Tibial nerve (tissue), 4 donors: ENCODE data around the gene PIK3C2B. TPM values are rescaled to one million over a fixed set of nuclear protein-coding genes. Genes with fewer than 3 reads are reported as not detected.
"Not testable (repeated sequence)": the region's sequence is repeated elsewhere in the genome, so short reads cannot be mapped to it uniquely, and the experiment has no call there.

Experiments used
- DNase-seq, 2 donors: peaks; one replicate each; pipeline ENCODE4 v3.0.0-alpha.2; 2019; ENCODE audit warnings: low spot score in 2 of 2
- H3K27ac ChIP-seq, 4 donors: fragments of 200-600 bp; sonication (generic) in 3 of 4; one replicate each; pipeline ENCODE4 v1.5.1; 2017 to 2019; ENCODE audit warnings: mild to moderate bottlenecking in 1 of 4
- H3K27me3 ChIP-seq, 2 donors: fragments of 200-600 bp; sonication (generic) in 1 of 2; one replicate each; pipeline versions ENCODE4 v1.5.1 to v1.6.0; 2017 to 2019
- H3K36me3 ChIP-seq, 3 donors: fragments of 200-600 bp; sonication (generic); one replicate each; pipeline ENCODE4 v1.5.1; 2018 to 2019
- H3K4me1 ChIP-seq, 4 donors: fragments of 200-600 bp; sonication (generic) in 3 of 4; one replicate each; pipeline ENCODE4 v1.5.1; 2017 to 2019
- H3K4me3 ChIP-seq, 4 donors: fragments of 200-600 bp; sonication (generic) in 3 of 4; one replicate each; pipeline ENCODE4 v1.5.1; 2017 to 2019; ENCODE audit warnings: mild to moderate bottlenecking in 1 of 4, moderate library complexity in 1 of 4
- H3K9me3 ChIP-seq, 4 donors: fragments of 200-600 bp; sonication (generic) in 3 of 4; one replicate each; pipeline ENCODE4 v1.5.1; 2017 to 2019
- EP300 ChIP-seq, 2 donors: sonication (generic); formaldehyde crosslinking; IDR thresholded peaks; one replicate each; pipeline ENCODE4 v1.6.1; 2017; ENCODE audit warnings: antibody characterized with exemption in 2 of 2, mild to moderate bottlenecking in 1 of 2
- POLR2A ChIP-seq, 2 donors: fragments of 450-650 bp; IDR thresholded peaks; one replicate each; pipeline ENCODE4 v1.6.1; 2017; ENCODE audit warnings: antibody characterized with exemption in 2 of 2, mild to moderate bottlenecking in 2 of 2, moderate library complexity in 2 of 2
- WGBS, 2 donors: methylation state at CpG; one replicate each; pipeline ENCODE4 v1.1.5; 2018; 5-methylcytosine and 5-hydroxymethylcytosine counted together
- total RNA-seq, 4 donors: library from RNA; depleted of rRNA; stranded (reverse); fragments of >200 nt; gene quantifications; one replicate each; pipeline ENCODE4 v1.1.0, GENCODE V29; 2016
- TF ChIP-seq, protein P1 (sequence below), 5 experiments: fragments of 200-600 bp in 3 of 5; fragments of 450-650 bp in 2 of 5; sonication (generic) in 3 of 5; IDR thresholded peaks; one replicate each; pipeline ENCODE4 v1.5.1; 2016 to 2019; ENCODE audit warnings: antibody characterized with exemption in 5 of 5, mild to moderate bottlenecking in 3 of 5, moderate library complexity in 2 of 5

The PIK3C2B gene
- total RNA-seq, 4 donors from 2014 or later: 18.0 to 67.2 (median 32.5) TPM

DNA sequence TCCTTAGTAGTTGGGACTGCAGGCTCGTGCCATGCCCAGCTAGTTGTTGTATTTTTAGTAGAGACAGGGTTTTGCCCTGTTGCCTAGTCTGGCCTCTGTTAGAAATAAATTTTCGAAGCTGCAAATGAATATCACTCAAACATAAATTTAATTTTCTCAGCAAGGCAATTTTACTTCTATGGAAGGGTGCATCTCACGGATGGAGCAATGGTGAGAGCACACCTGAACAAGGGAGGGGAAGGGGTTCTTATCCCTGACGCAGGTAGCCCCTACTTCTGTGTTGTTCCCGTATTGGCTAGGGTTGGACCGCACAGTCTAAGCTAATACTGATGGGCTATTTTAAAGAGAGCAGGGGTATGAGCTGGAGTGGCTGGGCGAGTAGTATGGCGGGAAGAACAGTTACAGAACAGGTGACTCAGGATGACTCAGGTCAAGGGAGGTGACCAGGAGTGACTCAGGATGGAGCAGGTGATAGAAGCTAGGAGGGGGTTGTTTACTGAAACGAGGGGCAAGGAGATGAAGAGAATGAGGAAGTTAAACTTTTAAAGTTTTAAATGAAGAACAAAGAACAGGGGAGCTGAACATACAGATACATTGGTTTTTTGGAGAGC, 29.1 kb upstream of the PIK3C2B start:
- Histone ChIP-seq H3K27ac (no peak overlapping the region), H3K9me3 (no peaks in the 10 kb centered on the region), H3K27me3 (no peaks in the 10 kb centered on the region), H3K4me1 (peaks cover 0 to 23% (median 9%) of the 10 kb centered on the region in 4 donors), H3K36me3 (peaks cover 0 to 56% (median 21%) of the 10 kb centered on the region in 3 donors), H3K4me3 (no peak overlapping the region)
- DNase-seq: no peak
- WGBS, 2 donors: 95% methylated on average over 9 of the region's 9 CpGs
- TF ChIP-seq EP300 (IDR thresholded peaks at IDR 0.05) (no peak), POLR2A (IDR thresholded peaks at IDR 0.05) (no peak)
- TF ChIP-seq, protein P1, sequence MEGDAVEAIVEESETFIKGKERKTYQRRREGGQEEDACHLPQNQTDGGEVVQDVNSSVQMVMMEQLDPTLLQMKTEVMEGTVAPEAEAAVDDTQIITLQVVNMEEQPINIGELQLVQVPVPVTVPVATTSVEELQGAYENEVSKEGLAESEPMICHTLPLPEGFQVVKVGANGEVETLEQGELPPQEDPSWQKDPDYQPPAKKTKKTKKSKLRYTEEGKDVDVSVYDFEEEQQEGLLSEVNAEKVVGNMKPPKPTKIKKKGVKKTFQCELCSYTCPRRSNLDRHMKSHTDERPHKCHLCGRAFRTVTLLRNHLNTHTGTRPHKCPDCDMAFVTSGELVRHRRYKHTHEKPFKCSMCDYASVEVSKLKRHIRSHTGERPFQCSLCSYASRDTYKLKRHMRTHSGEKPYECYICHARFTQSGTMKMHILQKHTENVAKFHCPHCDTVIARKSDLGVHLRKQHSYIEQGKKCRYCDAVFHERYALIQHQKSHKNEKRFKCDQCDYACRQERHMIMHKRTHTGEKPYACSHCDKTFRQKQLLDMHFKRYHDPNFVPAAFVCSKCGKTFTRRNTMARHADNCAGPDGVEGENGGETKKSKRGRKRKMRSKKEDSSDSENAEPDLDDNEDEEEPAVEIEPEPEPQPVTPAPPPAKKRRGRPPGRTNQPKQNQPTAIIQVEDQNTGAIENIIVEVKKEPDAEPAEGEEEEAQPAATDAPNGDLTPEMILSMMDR (IDR thresholded peaks at IDR 0.05): no peak

DNA sequence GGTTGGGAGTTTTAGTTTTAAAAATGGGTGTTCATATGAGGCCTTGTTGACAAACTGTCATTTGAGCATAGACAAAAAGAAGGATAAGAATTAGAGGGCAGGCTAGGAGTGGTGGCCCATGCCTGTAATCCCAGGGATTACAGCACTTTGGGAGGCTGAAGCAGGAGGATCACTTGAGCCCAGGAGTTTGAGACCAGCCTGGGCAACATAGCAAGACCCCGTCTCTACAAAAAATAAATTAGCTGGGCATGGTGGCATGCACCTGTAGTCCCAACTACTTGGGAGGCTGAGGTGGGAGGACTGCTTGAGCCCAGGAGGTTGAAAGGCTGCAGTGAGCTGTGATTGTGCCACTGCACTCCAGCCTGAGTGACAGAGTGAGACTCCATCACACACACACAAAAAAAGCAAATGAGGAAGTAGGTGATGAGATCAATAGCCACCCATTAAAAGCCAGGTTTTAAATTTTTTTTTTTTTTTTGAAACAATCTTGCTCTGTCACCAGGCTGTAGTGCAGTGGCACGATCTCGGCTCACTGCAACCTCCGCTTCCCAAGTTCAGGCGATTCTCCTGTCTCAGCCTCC, 27.4 kb upstream of the PIK3C2B start:
- peaks cover 0 to 40% (median 21%) of the 10 kb centered on the region in 4 donors for H3K4me1 ChIP-seq
- H3K4me3 ChIP-seq, H3K9me3 ChIP-seq, DNase-seq, H3K27me3 ChIP-seq: not testable (repeated sequence)
- WGBS, 2 donors: 78 to 88% methylated on average over 5 of the region's 5 CpGs
- H3K27ac ChIP-seq: peak overlapping the region in 2 of 4 donors; percentile 29 to 31
- peaks cover 0 to 48% (median 19%) of the 10 kb centered on the region in 3 donors for H3K36me3 ChIP-seq

DNA sequence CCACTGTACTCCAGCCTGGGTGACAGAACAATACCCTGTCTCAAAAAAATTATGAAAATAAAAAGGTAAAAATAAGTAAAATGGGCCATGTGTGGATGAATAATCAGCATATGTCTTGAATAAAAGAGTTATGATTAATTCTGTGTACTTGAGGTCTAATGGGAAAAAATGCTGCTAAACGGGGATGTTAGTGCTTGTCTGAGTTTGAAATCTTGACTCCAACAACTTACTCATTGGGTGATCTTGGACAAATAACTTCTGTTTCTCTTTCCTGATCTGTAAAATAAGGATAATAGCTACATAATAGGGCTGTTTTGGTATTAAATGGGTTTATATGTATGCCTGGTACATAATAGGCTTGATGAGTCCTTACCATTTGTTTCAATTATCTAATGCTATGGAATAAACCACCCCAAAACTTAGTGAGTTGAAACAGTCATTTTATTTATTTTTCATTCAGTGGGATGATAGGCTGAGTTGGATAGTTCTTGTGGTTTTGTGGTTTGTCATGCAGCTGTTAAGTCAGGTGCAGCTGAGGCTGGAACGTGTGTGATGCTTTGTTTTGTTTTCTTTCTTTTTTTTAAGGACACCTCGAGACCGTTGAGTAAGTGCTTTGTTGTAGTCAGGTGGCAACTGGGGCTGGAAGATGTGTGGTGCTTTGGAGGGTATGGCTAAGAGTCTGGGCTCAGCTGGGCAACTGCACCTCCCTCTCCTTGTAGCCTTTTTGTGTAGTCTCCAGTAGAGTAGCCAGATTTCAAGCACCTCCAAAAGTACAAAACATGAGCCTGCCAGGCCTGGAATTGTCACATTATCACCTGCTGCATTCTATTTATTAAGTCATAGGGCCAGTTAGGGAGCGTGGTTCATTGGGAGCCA, 26.5 kb upstream of the PIK3C2B start:
- no peak for DNase-seq
- Histone ChIP-seq H3K9me3 (no peaks in the 10 kb centered on the region), H3K4me1 (peaks cover 0 to 42% (median 22%) of the 10 kb centered on the region in 4 donors), H3K27me3 (no peaks in the 10 kb centered on the region), H3K4me3 (no peak overlapping the region), H3K27ac (peak overlapping the region in 1 of 4 donors; percentile 36), H3K36me3 (peaks cover 0 to 39% (median 9%) of the 10 kb centered on the region in 3 donors)
- TF ChIP-seq, protein P1 (IDR thresholded peaks at IDR 0.05): no peak
- TF ChIP-seq EP300 (IDR thresholded peaks at IDR 0.05): no peak
- TF ChIP-seq POLR2A (IDR thresholded peaks at IDR 0.05): no peak
- WGBS, 2 donors: 57 to 62% methylated on average over 5 of the region's 5 CpGs

DNA sequence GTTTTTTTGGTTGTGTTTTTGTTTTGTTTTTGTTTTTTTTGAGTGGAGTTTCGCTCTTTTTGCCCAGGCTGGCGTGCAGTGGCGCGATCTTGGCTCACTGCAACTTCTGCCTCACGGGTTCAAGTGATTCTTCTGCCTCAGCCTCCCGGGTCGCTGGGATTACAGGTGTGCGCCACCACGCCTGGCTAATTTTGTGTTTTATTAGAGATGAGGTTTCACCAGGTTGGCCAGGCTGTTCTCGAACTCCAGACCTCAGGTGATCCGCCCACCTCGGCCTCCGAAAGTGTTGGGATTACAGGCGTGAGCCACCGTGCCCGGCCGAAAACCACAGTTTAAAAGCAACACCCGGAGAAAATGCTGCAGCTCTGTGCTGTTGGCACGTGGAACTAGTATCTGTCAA, 22.8 kb upstream of the PIK3C2B start:
- 94 to 96% methylated on average over 19 of the region's 19 CpGs for WGBS, 2 donors
- H3K27me3 ChIP-seq, DNase-seq, H3K9me3 ChIP-seq: not testable (repeated sequence)
- Histone ChIP-seq H3K27ac (peak overlapping the region in 2 of 4 donors; percentile 89 to 99), H3K4me3 (peak overlapping the region; percentile 60 to 97 (median 78)), H3K4me1 (peaks cover 0 to 47% (median 22%) of the 10 kb centered on the region in 4 donors), H3K36me3 (peaks cover 0 to 12% (median 0%) of the 10 kb centered on the region in 3 donors)

DNA sequence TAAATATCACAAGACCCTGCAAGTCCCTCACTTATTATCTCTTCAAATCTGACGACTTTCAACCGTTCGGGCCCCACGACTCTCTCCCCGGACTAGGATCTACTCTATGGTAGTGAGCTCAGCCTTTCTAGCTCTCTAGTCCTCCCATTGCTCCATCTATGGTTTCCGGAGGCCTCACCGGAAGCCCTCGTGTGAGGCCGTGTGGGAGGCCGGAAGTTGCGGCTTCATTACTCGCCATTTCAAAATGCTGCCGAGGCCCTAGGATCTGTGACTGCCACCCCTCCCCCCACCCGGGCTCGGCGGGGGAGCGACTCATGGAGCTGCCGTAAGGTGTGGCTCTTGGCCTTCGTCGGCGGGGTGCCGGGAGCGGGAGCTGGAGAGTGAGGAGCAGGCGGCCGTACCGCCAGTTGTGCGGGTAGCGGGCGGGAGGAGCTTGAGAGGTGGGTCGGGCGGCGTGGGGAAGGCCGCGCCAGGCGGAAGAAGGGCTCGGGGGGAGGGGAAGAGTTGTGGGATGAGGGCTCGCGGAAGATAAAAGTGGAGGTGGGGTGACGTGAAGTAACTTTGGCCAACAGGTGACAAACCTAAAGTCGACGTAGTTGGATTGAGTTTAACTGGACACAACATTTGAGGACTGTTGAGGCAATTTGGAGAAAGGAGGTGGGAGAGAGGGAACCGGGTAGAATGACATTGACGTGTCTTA, 21.7 kb upstream of the PIK3C2B start, which contains the start of gene MDM4:
Gene MDM4 (plus strand): TSS at position 227 of the 700 bp plus-strand sequence. CDS start 9,113 bp downstream, outside the sequence.
- Histone ChIP-seq H3K36me3 (peaks cover 0 to 12% (median 0%) of the 10 kb centered on the region in 3 donors), H3K4me3 (peak within 1 kb of the TSS; percentile 60 to 97 (median 78)), H3K27me3 (no peaks in the 10 kb centered on the region), H3K27ac (peak within 1 kb of the TSS; percentile 89 to 99 (median 91)), H3K4me1 (peaks cover 0 to 41% (median 22%) of the 10 kb centered on the region in 4 donors), H3K9me3 (no peaks in the 10 kb centered on the region)
- 0 to 1% methylated on average over 42 to 43 of the region's 43 CpGs for WGBS, 2 donors
- TF ChIP-seq EP300 (IDR thresholded peaks at IDR 0.05): peak; percentile 56 to 95
- TF ChIP-seq POLR2A (IDR thresholded peaks at IDR 0.05): peak; percentile 60 to 62
- TF ChIP-seq, protein P1 (IDR thresholded peaks at IDR 0.05): peak in 1 of 5 experiments; percentile 23
- peak; percentile 72 to 85 for DNase-seq
